GM21576 (cell line): Measurements from ENCODE around the gene WARS2.

Experiments
- ATAC-seq: cut with Tn5 transposase; IDR thresholded peaks from one replicate; pipeline ENCODE4 v1.9.1; 2021; ENCODE audit warnings: mild to moderate bottlenecking, moderate library complexity; ENCODE audit not compliant: unreplicated experiment

Gene WARS2

DNA sequence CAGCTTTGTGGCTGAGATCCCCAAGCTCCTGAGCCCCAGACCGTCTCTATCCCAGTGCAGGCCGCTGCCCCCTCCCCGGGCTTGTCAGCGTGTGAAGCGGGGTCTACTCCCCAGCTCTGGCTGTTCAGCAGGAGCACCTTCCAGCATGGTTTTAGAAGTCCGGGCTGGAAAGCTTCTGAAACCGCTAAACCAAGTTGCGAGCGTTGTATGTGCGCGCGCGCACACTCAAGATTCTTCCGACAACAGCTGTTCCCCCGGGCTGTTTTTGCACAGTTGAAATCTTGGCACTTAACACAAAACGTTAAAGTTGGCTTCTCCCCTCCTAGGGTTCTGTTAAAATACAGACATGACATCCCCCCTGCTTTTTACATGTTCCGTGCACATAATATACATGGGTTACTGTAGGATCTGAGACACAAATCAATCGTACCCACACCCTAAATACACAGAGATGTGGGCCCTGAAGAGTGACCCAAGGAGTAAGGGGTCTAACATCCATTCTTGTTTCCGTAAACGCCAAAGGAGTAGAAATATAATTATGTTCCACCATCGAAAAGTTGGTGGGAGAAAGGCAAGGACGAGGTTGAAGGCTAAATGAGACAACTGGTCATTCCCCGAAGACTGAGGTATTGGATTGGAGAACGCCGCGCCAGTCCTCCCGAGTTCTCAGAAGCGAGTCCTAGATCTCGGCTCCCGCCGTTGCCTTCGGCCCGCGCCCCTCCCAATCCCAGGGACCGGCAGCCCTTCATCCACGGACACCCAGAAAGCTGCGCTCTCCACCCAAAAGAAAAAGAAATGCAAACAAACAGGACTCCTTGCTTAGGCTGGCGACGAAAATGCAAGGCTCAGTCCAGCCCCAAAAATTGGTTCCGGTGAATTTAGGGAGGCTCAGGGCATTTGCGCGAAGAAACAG lies 153.6 kb downstream of the WARS2 start:
- ATAC-seq = no peak

DNA sequence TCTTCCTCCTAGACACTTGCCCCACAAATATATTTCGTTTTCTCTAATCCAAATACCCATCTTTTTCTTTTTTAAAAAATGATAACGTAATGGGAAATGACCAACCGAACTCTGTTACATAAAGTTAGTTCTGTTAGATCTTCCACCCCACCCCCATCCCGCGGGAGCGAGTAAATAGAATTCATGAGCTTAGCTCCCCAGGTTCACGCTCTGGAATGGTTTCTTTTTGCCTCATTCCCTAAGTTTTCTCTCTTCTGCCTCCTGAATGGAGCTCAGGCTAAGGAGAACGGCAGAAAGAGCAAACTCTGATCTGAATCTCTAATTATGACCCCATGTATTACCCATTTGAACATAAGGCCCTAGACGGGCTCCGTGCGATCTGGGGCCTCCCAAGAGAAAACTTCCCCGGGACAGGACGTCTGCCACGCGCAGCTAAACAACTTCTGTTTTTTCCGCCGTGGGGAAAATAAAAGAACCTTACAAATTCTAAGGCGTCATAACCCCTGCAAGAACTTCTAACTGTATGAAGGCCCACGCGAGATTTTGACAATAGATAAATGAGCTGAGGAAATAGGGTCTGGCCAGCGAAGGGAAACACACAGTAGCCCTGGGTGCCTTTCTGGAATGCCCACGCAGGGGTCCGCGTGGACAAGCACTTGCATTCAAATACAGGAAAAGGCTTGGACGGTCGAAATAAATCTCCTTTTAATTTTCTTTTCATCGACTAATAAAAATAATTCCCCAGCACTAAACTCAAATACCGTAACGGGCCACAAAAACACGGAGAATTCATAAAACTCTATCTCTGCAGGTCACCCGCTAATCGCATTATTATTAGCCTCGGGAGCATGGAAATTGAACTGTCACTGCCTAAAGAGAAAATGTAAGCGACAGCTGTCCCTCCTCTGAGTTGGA lies 154.6 kb downstream of the WARS2 start:
- no peak for ATAC-seq

DNA sequence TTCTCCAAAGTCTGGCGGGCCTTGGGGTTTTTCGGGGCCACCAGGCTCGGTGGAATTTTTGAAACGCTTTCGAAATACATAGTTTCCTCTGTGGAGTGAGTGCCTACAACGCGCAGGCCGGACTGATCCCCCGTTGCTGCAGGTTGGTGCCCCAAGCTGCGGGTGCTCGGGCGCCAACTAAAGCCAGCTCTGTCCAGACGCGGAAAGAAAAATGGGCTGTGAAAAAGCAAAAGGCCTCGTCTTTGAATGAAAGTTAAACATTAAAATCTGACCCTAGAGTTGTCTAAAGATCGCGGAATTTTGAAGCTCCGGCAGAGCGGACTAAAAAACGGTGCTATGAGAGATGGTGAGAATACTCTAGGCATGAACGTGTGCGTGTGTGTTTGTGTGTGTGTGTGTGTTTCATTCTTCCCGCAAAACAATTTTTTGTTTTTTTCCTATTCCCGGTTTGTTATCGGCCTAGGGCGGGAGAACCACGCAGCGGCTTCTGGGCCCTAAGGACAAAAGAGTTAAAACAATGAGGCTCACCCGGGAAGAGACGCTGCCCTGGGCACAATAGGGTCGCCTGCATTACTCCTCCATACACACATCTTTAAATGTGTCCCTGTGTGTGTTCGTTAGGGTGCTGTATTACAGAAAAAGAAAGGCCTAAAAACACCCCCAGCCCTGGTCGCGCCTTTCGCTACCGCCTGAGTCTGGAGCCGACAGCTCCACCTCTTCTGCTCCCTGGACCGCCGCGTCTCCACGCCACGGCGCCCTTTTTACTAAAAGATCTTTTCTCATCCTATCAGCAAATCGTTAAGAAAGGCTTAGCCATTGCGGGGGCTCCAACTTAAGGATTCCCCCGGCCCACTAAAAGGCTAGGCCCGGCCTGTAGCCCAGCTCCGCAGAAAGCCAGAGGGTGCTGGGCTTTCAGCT lies 155.5 kb downstream of the WARS2 start:
- ATAC-seq = no peak

DNA sequence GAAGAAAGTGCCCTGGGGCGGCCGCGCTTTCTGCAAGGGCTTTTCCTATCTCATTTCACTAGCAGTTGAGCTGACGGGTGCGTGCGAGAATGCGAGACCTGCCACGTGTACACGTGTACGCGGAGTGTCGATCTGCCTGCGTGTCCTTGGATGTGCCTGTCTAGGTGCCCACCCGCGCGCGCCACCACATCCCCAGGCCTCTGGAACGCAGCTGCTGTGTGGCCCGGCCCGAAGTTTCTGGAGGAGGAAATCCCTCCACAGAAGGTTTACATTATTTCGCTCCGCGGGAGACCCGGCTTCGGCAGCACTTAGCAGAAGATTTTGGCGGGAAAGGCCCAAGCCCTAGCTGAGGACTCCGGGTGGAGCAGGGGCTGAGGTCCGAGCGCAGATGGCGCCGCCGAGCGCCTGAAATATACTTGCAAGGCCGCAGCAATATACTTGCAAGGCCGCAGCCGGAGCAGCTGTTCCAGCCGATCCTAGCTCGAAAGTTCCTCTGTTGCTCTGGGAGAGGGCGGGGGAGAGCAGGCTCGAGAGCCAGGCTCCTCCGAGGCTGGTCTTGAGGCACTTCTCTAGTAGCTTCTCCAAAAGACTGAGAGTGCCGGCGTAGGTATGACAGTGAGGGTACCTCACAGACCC lies 156.2 kb downstream of the WARS2 start:
- no peak for ATAC-seq

DNA sequence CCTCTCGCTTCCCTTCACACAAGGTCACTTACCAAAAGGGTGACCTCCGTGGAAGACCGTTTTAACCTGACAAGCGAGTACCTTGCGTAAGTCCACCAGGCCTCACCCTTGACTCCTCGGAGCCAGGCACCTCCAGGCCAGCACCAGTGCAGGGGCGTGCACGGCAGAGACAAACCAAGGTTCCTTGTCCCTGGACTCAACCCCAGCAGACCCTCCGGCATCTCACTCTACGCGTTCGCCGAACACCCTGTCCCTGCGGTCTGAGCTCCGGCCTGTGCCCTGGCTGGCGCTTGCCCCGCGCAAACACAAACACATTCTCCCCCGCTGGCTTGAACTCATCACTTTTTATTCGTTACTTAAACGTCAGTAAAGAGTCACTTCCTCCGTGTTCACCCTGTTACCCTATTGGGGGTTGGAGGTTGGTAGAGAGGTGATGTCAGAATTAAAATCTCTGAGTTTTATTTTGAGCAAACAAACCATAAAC lies 156.9 kb downstream of the WARS2 start:
- no peak for ATAC-seq

DNA sequence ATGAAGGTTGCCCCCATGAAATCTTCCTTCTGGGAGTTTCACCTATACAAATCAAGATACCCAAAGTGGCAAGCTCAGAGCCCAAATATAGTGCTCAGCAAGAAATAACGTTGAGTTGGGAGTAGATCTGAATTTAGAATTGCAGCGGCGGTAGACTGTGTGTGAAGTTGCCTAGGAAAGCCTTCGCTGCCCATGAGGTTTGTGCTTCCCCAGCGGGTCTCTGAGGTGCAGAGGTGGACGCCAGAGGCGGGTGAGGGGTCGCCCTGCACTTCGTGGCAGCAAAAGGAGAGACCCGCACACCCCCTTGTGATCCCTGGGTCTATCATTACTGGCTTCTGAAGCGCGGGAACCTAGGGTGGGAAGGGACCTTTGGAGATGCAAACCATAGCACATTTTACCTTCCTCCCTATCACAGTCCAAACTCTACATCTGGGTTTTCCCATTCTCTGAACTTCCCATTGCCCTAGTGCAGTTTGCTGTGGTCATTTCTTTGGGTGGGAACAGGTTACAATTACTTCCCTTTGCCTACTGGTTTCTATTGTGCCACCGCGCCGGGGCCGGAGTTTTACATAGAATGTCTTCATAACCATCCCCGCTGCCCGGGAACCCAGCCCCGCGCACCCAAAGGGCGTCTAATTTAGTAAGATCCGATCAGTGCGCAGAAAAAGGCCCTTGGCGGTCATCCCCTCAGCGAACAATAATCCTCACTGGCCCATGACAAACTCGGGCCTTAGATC lies 157.5 kb downstream of the WARS2 start:
- no peak for ATAC-seq

DNA sequence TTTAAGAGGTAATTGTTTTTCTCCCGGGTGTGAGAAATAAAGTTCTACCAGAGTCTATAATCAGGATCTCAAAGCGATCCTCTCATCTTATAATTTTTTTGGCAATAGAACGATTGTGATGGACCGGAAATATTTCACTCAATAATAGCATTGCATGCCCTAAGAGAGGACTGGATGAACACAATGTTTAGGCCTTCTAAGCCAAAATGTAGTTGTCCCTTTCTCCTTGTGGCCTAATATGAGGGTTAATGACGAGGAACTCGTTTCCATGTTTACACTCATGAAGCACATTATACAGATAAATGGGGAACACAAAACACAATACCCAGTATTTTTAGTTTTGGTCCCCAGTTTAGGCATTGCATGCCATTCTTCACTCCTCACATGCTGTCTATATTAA lies 158.2 kb downstream of the WARS2 start:
- no peak for ATAC-seq

DNA sequence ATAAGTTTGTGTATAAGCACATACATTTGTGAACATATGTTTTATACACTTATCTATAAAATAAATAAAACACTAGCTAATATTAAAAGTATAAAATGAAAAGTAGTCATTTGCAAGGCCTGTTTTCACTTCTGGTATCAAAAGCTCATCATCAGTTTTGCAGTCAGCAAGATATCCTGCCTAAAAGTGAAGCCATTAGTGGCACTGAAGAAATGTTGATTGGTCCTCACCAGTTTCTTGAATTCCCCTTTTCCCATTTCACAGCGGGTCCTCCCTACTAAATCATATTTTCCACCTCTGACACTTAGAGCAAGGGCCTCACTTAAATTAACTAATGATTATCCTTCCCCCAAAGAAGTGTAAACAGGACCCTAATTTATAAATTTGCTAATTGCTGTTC lies 159.0 kb downstream of the WARS2 start:
- no peak for ATAC-seq
